Lower leg skin (tissue), 3 donors: ENCODE results near the gene CCDC169.

Source experiments
- CTCF ChIP-seq, 3 donors: fragments of 450-650 bp; IDR thresholded peaks; one replicate each; pipeline ENCODE4 v1.5.1; 2016; ENCODE audit warnings: antibody characterized with exemption in 3 of 3, mild to moderate bottlenecking in 3 of 3, moderate library complexity in 2 of 3
- POLR2A ChIP-seq, 2 donors: fragments of 450-650 bp; IDR thresholded peaks; one replicate each; pipeline ENCODE4 v1.6.1; 2016 to 2017; ENCODE audit warnings: antibody characterized with exemption in 2 of 2, mild to moderate bottlenecking in 1 of 2, moderate library complexity in 1 of 2

GRCh38 chr13:36210738-36211137 is 86.9 kb downstream of the CCDC169 start:
- no peak for TF ChIP-seq POLR2A (IDR thresholded peaks at IDR 0.05)
- no peak for TF ChIP-seq CTCF (IDR thresholded peaks at IDR 0.05)
